IPS-NIHi11 (cell line): ENCODE data around the gene KCTD12.
"Not testable (repeated sequence)": the region's sequence is repeated elsewhere in the genome, so short reads cannot be mapped to it uniquely, and the experiment has no call there.

ENCODE experiments used
- DNase-seq: peaks from one replicate; pipeline ENCODE4 v3.0.0; 2012; ENCODE audit warnings: mixed read lengths, low spot score

Gene KCTD12

DNA sequence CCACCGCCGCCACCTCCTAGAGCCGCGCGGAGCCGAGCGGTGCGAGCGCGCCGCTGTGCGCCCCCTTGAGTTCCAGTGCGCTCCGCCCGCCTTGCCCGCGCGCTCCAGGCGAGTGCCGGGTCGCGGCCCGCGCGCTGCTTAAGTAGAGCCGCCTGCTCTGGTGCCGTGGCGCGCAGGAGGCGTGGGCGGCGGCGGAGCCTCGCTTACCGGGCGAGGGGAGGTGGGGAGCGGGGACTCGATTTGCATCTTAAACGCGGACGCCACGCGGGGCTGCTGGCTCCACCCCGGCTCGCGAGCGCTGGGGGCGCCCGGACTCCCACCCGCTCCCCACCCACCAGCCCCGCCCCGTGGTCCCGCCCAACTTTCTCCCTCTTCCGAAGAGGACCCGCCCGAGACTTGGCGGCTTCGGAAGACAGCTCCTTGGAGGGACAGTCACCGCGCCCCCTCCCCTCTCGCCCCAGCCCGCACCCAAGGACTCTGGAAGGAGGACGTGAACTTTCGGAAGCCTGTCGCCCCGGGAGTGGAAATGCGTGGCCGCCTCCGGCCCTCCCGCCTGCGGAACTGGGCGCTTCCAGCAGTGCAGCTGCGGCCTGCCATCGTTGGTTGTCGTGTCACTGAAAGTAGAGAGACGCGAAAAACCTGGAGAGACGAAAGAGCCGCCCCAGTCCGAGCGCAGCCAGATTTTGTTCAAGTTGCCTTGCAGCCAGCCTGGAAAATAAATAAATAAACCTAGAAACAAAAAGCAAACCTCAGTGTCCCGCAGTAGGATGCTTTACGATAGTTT, at the start of gene KCTD12:
TSS of gene KCTD12 (minus strand) at position 114 of the 784 bp plus-strand sequence. CDS start 257 bp downstream, outside the sequence.
- peak; percentile 75 for DNase-seq

DNA sequence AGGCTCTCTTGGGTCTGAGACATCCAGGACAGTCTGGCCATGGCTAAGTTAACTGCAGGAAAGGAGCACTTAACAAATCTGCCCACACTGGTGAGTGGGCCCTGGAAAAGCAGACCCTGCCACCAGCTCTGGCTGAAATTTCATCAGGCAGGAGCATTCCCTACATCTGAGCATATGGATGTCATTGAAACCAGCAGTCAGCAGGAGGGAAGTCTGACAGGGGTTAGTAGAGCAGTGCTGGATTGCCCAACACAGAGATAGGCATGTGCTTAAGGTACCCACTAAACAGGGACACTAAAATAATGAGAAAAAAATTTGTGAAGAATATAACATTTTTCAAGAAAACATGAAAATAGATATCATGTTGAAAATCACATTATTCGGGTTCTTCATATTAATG, 48.5 kb upstream of the KCTD12 start:
- DNase-seq = no peak

DNA sequence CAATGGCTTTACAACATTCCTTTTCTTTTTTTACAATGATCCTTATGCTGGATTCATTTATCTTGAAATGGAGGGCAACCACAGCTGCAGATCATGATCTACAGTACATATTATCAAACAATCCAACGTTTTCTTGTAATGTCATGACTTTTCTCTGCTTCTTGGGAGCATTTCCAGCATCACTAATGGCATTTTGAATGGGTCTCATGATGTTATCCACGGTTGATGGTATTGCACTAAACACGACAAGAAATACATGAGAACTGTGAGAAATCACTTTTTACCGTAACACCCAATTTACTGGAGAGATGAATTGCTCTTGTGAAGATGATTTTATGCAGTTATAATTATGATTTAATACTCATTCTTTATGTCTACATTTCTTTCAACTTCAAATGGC, 45.9 kb upstream of the KCTD12 start:
- no peak for DNase-seq

DNA sequence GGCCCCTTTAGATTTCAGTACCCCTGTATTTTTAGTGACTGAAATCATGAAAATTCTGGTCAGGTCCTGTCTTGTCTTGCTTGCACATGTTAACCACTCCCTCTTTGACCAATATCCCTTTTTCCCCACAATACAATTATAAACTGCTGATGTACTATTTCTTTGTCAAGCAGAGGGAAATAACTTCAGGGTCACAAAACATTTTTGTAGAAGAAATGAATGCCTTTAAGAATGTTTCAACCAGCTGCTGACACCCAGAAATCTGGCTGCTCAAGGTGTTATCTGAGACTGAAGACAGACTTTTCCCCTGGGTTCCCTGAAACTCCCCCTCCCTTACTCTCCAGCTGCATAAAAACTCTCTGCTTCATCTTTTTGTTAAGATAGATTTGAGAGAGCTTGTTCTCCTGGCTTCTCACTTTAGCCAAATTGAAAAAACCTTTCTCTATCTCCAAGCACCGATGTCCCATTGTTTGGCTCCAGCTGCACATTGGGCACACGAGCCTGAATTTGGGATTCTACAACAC, 43.7 kb upstream of the KCTD12 start:
- DNase-seq = no peak

DNA sequence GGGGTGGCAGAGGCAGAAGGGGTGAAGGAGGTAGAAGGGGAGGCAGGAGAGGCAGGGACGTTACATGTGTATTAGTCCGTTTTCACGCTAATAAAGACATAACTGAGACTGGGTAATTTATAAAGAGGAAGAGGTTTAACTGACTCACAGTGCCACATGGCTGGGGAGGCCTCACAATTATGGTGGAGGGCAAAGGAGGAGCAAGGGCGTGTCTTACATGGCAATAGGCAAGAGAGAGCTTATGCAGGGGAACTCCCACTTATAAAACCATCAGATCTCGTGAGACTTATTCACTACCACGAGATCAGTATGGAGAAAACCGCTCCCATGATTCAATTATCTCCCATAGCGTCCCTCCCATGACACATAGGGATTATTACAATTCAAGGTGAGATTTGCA, 43.1 kb upstream of the KCTD12 start:
- DNase-seq = no peak

DNA sequence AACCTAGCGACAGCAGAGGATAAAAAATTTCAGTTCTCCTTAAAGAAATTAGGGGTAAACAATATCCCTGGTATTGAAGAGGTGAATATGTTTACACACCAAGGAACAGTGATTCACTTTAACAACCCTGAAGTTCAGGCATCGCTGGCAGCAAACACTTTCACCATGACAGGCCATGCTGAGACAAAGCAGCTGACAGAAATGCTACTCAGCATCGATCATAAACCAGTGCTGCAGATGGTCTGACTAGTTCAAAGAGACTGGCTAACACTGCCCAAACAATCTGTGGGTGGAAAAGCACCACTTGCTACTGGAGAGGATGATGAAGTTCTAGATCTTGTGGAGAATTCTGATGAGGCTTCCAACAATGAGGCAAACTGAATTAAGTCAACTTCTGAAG, 42.3 kb upstream of the KCTD12 start:
- DNase-seq = no peak

DNA sequence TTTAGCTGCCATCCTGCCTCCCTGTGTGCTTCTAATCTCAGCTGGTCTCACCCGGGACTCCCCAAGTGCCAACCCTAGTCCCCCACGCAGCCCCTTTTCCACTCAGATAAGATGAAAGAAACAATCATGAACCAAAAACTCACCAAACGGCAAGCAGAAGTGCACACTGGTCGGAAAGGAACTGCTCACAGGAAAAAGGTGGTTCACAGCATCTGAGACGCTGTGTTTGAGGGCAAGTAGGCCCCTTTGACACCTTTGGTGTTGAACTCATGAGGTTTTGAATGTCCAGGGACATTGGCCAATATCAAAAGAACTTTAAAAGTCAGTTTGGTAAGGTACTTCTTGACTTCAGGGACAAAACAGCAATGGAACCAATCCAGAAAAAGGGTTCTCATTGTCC, 41.8 kb upstream of the KCTD12 start:
- DNase-seq = no peak

DNA sequence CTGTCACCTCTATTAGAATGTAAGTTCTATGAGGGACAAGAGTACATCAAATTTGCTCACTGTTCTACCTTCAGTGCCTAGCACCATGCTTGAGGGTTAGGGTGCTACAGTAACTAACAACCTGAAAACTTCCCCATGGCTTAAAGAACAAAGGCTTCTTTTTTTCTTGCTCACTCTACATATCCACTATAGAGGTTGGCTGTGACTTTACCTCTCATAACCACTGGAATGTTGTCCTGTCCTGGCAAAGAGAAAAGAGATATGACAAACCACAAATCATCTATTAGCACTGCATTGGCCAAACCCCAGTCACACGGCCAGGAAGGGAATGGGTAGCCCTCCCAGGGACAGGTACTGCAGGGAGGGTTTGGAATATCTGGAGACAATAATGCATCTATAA, 38.9 kb upstream of the KCTD12 start:
- no peak for DNase-seq

DNA sequence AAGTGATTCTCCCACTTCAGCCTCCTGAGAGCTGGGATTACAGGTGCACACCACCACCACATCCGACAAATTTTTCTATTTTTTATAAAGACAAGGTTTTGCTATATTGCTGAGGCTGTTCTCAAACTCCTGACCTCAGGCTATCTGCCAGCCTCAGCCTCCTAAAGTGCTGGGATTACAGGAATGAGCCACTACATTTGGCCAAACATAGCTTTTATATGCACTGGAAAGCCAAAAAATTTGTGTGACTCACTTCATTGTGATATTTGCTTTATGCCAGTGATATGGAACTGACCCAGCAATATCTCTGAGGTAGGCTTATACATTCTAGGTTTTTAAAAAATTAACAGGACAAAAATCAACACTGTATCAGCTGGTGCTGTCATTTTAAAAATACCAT, 35.3 kb upstream of the KCTD12 start:
- no peak for DNase-seq

DNA sequence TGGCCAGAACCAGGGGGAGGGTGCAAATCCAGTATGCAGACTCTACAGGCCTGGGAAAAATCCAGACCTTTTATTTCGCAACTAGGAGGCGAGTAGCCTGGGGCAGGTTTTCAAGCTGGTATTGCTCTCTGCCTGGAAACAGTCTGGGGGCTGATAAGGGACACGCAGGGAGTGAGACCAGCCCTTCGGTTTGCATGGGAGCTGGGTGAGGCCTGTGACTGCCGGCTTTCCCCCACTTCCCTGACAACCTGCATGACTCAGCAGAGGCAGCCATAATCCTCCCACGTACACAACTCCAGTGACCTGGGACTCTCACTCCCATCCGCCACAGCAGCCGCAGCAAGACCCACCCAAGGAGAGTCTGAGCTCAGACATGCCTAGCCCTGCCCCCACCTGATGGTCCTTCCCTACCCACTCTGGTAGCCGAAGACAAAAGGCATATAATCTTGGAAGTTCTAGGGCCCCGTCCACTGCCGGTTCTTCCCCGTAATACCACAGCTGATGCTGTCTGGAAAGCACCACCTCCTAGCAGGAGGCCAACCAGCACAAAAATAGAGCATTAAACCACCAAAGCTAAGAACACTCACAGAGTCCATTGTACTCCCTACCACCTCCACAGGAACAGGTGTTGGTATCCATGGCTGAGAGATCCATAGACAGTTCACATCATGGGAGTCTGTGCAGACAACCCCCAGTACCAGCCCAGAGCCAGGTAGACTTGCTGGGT, 31.7 kb upstream of the KCTD12 start:
- not testable (repeated sequence) for DNase-seq

DNA sequence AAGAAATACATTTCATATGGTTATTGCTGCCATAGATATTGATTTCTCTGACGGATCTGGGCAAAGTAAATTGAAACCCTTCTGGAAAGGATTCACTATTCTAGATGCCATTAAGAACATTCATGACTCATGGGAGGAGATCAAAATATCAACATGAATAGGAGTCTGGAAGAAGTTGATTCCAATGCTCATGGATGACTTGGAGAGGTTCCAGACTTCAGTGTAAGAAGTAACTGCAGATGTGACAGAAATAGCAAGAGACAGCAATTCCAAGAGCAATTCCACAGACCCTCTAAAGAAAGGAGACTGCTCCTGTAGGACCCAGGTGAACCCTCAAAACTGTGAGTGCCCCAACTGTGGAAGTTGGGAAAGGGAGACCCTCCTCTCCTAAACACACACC, 30.9 kb upstream of the KCTD12 start:
- DNase-seq = no peak

DNA sequence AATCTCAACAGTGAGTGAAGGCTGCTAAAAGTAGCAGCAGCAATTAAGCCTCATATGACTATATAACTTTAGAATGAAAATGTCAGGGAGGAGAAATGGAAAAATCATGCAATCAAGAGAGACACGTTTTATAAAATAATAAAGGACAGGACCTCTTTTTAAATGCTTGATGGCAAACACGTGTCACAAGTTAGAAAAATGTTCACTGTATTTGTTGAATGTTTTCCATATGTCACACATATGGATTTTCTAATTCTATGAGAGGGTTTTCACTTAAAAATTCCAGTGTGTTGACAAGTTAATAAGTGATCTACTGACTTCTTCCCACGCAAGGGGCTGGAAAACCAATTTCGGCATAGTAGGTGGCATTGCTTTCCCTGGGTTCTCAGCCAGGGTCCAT, 27.7 kb upstream of the KCTD12 start:
- DNase-seq = no peak

DNA sequence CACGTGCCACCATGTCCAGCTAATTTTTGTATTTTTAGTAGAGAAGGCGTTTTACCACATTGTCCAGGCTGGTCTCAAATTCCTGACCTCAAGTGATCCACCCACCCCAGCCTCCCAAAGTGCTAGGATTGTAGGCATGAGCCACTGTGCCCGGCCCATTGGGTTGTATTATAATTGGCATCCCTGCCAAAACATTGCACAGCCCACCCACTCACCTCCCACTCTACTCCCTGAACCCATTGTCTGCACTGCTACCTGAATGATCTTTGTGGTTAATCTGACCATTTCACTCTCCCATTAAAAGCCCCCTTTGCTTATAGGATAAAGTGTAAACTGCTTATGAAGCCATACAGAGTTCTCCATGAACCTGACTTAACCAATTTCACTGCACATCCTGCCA, 26.3 kb upstream of the KCTD12 start:
- DNase-seq = no peak

DNA sequence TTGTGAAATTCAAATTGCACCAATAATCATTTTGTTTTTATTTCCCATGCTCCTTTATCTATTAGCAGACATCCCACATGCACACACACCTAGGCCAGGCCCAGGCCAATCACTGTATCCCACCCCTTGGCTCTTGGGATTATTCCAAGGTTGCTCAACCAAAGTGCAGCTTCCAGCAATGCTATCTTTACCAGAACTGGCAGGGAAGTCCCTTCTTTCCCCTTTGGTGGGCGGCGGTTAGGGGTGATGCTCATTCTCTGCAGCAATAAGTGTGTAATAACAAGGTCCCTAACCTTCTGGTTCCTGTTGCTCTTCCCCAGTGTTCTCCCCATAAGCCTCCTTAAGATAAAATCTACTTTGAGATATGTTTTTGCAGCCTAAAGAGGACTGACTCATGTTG, 18.3 kb upstream of the KCTD12 start:
- DNase-seq = no peak

DNA sequence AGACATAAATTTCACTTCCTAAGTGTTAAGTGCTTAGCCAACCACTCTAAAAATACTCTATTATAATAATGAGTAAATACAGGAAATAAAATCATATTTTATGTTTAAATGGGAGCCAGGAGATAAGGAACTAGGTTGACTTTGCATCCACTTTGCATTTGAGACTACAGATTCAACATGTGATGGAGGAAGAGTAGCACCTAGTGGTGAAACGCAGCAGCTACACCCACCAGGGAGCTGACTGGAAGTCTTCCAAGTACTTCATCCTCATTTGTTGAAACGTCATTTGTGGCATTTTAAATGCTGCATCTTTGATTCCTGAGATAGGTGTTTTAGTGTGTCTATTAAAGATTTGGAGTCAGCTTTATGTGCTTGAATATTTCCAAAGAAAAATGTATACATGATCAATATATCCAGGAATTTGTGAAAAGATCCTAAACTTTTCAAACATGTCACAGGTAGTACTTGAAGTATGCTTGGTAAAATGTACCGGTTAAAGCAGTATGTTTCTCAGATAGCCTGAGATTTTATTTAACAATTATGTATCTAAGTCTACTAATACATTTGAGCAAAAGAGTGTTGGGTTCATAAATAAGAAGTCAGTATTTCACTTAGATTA, 17.4 kb upstream of the KCTD12 start:
- peak; percentile 65 for DNase-seq

DNA sequence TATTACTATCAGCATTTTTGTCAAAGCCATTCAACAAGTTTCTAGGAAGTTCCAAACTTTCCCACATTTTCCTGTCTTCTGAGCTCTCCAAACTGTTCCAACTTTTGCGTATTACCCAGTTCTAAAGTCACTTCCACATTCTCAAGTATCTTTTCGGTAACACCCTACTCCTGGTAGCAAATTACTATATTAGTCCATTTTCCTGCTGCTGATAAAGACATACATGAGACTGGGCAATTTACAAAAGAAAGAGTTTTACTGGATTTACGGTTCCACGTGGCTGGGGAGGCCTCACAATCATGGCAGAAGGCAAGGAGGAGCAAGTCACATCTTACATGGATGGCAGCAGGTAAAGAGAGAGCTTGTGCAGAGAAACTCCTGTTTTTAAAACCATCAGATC, 12.9 kb upstream of the KCTD12 start:
- DNase-seq = not testable (repeated sequence)

DNA sequence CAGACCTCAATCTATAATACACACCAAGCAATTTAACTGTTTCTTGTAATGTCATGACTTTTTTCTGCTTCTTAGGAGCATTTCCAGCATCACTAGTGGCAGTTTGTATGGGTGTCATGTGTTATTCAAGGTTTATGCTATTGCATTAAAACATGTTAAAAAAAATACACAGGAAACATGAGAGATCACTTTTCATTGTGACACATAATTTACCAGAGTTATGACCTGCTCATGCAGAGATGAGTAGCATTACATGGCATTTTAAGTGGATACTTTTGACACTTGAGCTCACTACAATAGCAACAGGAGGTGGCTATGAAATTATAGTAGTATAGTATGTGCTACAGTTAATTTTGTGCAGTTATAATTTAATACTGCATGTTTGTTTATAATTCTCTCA, 11.0 kb upstream of the KCTD12 start:
- not testable (repeated sequence) for DNase-seq

DNA sequence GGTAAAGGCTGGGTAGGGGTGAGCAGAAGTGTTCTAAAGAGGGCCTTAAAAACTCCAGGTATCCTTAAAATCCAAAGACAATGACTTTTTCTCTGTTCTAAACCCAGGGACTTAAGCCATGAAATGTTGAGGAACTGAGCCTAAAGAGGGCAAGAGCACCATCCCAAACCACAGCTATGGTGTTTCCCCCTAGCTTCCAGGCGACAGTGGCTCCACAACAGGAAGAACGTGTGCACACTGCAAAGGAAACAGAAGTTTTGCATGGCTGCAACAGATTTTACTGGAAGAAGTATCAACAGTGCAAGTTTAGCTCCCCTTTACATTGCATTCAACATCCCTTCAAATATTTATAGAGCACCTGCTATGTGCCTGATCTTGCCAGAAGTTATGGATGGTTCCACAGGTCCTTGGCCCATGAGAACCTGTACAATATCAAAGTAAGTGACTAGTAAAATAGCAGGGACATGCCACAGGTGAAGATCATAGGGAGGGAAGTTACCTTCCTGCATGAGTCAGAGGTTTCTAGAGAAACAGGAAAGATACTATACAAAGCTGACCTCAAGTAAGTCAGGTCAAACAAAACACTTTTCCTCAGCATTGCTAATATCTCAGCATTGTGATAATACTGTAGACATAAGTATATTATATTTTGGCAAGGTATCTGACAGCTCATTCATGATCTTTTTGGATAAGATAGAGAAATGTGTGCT, 8.4 kb upstream of the KCTD12 start:
- DNase-seq = no peak

DNA sequence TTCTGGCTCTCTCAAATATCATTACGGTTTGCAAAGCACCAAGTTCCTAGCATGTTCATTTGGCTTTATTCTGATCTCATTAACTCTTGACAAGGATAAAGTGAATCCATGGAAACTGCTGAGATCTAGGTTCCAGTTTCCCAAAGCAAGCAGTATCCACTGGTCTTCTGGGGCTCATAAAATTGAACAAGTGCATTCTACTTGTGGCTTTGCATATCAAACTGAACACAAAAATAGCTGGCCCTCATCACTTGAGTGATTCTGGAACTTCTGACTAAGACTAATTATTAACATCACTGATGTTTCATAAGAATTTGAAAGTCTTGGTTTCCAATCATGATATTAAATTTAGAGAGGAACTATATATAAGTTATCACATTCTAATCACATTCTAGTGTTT, 6.3 kb upstream of the KCTD12 start:
- DNase-seq = no peak

DNA sequence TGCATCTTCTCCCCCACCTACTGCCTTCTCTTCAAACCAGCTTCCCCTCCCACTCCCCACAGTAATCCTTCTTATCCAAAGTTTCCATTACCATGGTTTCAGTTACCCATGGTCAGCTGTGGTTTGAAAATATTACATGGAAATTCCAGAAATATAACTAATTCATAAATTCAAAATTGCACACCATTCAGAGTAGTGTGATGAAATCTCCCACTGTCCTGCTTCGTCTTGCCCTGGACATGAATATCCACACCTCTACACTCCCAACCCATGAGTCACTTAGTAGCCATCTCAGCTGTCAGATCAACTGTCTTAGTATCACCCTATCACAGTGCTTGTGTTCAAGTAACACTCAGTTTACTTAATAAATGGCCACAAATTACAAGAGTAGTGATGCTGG, 3.8 kb upstream of the KCTD12 start:
- DNase-seq = no peak

DNA sequence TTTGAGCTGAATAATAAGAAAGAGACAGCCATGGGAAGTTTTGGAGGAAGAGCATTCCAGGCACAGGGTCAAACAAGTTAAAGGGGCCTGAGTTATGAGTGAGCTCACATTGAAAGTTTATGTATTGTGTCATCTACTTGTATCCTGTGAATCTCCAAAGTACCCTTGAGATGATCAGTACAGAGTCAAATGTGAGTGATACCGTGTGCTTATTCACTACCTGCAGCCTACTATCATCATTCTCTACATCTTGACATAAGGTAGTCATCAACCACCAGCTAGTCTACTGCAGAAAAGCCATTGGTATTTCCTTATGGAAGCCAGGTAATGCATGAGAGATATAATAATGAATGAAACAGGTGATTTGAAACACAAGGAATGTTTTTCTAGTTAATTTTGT, 3.0 kb upstream of the KCTD12 start:
- DNase-seq = no peak

DNA sequence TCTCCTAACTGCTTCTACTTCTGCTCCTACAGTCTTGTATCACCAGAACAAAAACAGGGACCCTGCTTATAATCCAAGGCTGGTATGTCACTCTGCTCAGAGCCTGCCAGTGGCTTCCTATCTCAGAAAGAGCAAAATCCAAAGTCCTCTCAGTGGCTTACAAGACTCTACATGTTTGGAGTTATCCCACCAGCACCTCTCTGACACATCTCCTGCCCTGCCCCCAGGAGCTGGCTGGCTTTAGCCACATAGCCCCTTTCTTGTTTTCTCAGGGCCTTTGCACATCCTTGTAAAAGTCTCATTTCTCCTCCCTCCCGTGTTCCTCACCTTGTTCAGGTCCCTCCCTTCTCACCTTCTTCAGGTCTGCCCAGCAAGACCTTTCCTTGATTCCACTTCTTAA, 2.2 kb upstream of the KCTD12 start:
- DNase-seq = no peak
